NCI-H2029 (cell line): ENCODE measurements around the gene OR2L5.

Experiments
- DNase-seq: peaks from one replicate; lab custom pipeline; 2025; lab: John Stamatoyannopoulos, UW

Gene OR2L5, protein sequence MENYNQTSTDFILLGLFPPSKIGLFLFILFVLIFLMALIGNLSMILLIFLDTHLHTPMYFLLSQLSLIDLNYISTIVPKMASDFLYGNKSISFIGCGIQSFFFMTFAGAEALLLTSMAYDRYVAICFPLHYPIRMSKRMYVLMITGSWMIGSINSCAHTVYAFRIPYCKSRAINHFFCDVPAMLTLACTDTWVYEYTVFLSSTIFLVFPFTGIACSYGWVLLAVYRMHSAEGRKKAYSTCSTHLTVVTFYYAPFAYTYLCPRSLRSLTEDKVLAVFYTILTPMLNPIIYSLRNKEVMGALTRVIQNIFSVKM

DNA sequence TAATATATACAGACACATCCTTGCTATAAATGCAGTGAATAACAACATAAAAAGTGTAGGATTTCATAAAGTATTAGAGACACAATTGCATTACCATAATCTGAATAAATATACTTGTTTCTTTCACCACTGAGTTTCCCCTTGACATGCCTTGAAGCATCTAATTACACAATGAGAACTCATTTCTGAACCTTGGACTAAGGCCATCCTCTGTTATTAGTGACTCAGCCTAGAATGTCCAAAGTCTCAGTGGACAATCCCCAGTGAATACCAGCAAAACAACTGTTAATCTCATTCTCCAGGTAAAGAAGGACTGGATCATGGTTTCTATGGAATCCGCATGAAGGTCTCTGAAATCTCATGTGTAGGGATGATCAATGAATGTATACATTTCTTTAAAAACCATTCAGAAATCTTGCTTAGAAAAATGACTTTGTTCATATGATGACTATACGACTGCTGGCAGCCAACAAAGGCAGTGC is at the start of gene OR2L5:
Gene OR2L5, plus strand, starts transcription at position 432 of the 482 bp plus-strand sequence. CDS start 8,288 bp downstream, outside the sequence.
- DNase-seq, result no peak

DNA sequence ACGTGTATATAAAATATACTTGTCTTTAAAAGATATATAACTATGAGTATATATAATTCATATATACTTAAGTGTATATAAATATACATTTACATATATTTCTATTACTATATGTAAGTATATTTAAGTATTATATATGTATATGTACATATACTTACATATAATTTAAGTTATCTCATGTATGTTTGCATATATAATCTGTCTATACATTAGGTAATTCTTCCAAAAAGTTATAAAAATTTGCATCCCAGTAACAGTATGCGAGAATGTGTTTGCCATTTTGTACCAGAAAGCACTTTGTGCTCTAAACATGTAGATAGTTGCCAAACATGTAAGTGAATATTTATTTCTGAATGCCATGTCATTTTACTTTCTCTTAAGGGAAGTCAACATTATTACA is 48.5 kb upstream of the OR2L5 start, which contains the start of gene OR2AK2:
Gene OR2AK2, plus strand, starts transcription at position 301 of the 400 bp plus-strand sequence. CDS start 144 bp downstream, outside the sequence.
- DNase-seq, result no peak

DNA sequence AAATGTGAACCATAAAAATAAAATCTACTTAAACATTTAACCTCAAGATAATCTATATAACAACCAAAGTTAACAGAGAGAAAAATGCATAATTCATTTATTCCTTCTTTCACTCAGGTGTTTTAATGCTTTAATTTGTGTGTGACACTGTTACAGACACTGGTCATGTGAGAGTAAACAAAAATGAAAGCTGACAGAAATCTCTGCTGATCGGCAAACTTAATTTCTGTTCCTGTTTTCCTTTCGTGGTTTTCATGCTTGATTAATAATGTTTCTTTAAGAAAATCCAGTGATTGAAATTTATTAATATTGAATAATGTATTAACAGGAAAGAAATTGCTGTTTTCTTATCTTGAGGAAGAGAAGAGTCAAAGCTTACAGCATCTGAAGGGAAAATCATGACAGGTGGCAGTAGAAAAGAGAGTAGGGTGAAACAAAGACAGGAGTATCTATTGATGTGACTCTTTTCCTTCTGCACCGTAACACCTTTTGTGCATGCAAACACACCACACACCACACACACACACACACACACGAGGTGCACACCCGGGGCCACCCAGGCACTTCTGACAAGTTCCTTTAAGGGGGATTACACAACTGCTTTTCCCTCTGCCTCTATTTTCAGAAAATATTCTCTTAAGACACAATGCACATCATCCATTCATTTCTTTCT is 46.8 kb upstream of the OR2L5 start:
- no peak for DNase-seq

DNA sequence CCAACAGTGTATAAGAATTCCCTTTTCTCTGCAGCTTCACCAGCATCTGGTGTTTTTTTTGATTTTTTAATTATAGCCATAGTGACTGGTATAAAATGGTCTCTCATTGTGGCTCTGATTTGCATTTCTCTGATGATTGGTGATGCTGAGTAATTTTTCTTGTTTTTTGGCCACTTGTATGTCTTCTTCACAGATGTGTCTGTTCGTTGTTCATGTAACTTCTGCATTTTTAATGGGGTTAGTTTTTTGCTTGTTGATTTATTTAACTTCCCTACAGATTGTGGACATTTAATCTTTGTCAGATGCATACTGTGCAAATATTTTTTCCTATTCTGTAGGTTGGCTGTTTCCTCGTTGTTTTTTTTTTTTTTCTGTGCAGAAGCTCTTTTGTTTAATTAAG is 20.5 kb upstream of the OR2L5 start:
- DNase-seq, result no peak

DNA sequence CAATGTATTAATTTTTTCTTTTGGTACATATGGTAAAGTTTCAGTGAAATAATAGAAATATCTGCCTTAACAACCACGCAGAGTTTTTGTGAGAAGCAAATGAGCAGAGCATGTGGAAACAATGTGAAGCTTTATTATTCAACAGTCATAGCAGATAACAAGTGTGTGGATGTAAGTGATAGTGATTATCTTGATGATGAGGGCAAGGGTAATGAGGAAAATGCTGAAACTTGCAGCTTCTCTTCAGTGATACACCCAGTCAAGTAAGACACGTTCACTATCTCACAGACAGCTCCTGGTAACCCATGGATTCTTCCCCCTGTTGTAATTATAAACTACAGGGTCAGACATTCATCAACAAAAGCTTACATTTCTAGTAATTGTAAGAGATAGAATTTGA is 14.6 kb upstream of the OR2L5 start:
- DNase-seq, result no peak

DNA sequence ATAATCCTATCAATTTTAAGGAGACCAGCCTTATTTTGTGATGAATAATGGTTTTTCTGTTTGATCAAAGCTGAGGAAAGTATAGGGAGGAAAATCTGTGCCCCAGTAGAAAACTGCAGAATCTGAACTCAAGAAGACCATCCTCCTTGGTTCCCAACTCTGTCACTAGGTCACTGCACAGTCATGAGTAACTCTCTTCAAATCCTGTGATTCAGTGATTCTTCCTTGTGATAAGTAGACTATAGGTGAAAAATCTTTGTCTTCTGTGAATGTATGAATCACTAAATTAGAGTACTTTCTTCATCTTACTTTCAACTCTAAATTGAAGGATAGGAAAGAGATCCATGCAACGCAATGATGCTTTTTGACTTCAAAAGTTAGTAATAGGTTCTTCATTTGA is 13.3 kb upstream of the OR2L5 start:
- no peak for DNase-seq

DNA sequence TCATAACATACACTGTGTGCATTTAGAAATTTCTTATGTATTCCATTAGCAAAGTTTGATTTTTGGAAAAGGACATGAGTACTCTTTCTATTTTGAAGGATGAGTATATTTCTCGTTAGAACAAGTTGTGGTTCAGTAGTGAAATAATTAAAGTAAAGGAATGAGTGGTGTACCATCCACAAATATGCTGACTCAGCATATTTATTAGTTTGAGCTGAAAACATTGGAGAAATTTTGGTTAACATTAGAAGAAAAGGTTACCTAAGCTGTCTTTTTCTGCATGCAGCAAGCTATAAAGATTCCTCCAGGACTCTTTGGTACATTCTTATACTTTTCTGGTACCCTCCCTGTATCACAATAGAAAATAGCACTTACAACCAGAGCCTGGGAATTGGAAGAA is 5.7 kb upstream of the OR2L5 start:
- DNase-seq, result no peak

DNA sequence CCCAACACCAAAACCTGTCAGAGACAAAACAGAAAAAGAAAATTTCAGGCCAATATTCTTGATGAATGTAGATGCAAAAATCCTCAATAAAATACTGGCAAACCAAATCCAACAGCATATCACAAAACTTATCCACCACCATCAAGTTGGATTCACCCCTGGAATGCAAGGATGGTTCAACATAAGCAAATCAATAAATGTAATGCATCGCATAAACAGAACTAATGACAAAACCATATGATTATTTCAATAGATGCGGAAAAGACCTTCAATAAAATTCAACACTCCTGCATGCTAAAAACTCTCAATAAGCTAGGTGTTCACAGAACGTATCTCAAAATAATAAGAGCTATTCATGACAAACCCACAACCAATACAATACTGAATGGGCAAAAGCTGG is 3.8 kb upstream of the OR2L5 start:
- no peak for DNase-seq

DNA sequence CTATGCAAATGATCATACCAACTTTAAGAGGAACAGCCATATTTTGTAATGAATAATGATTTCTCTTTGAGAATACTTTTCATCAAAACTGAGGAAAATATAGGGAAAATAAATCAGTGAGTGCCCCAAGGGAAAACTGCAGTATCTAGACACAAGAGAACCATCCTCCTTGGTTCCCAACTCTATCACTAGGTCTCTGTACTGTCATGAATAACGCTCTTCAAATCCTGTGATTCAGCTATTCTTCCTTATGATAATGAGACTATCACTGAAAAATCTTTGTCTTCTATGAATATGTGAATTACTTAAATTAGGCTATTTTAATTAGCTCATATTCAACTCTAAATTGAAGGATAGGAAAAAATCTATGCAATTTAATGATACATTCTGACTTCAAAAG is 2.3 kb downstream of the OR2L5 start:
- no peak for DNase-seq

DNA sequence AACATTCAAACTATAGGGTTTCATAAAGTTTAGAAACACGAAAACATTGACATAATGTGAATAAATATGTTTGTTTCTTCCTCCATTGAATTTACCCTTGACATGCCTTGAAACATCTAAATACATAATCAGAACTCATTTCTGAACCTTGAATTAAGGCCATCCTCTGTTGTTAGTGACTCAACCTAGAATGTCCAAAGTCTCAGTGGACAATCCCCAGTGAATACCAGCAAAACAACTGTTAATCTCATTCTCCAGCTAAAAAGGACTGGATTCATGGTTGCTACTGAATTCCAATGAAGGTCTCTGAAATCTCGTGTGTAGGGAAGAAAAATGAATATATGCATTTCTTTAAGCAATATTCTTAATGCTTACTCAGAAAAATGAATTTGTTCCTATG is 16.3 kb downstream of the OR2L5 start, which contains the start of gene OR2L2:
Gene OR2L2, plus strand, starts transcription at position 301 of the 400 bp plus-strand sequence. CDS start 8,198 bp downstream, outside the sequence.
- no peak for DNase-seq

DNA sequence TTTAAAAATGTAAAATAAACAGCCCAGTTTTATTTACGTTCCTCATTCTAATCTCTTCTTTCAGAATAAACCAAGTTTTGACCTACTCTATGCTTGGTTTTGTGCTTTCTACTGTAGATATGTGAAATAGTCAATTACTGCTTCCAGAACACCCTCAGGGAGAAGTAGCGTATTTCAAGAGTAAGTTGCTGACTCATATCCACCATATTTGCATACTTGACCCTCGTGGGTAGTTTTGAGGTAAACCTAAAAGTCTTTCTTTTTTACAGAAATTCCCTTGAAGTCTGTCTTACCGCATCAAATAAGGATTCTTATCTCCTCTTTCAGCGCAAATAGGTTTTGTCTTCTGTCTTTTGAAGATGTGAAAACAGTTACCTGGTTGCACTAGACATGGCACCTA is 31.7 kb downstream of the OR2L5 start:
- DNase-seq, result no peak

DNA sequence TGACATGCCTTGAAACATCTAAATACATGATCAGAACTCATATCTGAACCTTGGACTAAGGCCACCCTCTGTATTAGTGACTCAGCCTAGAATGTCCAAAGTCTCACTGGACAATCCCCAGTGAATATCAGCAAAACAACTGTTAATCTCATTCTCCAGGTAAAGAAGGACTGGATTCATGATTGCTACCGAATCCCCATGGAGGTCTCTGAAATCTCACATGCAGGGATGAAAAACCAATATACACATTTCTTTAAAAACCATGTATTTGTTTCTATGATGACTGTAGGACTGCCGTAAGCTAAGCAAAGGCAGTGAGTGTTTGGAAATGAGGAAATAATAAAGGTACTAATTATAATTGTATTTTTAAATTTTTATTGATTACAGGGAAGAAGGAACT is 33.1 kb downstream of the OR2L5 start, which contains the start of gene OR2L3:
Gene OR2L3, plus strand, starts transcription at position 301 of the 400 bp plus-strand sequence. CDS start 13,846 bp downstream, outside the sequence.
- DNase-seq, result no peak

DNA sequence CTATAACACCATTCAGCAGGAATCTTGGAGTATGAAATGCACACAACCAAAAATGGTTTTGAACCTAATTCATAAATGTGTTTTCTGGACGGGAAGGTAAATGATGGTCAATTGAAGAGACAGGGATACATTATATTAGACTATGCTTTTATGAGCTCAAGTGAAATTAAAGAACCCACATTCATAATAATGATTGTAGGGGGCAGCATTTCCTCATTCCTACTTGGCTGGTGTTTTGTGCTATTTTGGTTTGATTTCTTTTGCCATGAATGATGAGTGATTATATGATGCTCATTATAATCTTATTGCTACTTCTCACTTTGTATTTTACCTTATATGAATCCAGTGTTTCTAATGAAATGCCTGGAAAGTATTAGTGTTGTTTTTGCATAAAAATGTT is 33.5 kb downstream of the OR2L5 start:
- no peak for DNase-seq

DNA sequence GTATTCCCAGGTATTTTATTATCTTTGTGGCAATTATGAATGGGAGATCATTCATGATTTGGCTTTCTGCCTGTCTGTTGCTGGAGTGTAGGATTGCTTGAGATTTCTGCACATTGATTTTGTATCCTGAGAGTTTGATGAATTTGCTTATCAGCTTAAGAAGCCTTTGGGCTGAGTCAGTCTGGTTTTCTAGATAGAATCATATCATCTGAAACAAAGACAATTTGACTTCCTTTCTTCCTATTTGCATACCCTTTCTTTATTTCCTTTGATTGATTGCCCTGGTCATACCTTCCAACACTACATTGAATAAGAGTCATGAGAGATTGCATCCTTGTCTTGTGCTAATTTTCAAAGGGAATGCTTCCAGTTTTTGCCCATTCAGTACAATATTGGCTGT is 41.2 kb downstream of the OR2L5 start:
- no peak for DNase-seq

DNA sequence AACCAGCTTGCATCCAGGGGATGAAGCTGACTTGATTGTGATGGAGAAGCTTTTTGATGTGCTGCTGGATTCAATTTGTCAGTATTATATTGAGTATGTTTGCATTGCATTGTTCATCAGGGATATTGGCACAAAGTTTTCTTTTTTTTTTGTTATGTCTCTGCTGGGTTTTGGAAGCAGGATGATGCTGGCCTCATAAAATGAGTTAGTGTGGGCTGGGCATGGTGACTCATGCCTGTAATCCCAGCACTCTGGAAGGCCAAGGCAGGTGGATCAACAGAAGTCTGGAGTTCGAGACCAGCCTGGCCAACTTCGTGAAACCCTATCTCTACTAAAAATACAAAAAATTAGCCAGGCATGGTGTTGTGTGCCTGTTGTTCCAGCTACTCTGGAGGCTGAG is 41.8 kb downstream of the OR2L5 start:
- no peak for DNase-seq

DNA sequence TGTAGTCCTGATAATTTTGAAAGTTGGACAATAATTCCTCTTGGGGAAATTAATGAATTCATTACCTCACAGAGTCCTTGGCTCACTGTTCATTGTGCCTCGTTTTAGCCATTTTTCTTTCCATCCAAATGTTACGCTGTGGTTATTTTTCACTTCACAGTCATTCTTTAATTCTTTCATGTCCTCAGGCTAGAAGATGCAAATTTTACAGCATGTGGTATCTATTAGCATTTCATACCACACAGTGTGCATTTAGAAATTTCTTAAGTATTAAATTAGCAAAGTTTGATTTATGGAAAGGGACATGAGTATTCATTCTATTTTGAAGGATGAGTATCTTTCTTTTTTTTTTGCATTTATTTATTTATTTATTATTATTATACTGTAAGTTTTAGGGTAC is 51.6 kb downstream of the OR2L5 start:
- no peak for DNase-seq

DNA sequence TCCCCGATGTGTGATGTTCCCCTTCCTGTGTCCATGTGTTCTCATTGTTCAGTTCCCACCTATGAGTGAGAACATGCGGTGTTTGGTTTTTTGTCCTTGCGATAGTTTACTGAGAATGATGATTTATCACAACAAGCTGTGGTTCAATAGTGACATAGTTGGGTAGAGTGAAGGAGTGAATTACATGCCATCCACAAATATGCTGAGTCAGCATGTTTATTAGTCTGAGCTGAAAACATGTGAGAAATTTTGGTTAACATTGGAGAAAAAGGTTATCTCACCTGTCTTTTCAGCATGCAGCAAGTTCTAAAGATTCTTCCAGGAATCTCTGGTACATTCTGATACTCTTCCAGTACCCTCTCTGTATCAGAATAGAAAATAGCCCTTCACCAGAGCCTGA is 52.1 kb downstream of the OR2L5 start:
- DNase-seq, result no peak
